Breast epithelium (tissue), 4 donors: ENCODE measurements around the gene DUSP7. TPM values are rescaled to one million over a fixed set of nuclear protein-coding genes. Genes with fewer than 3 reads are reported as not detected.

Source experiments
- DNase-seq, 2 donors: peaks; one replicate each; pipeline ENCODE4 v3.0.0-alpha.2; 2019; ENCODE audit warnings: low spot score in 2 of 2
- H3K27ac ChIP-seq, 2 donors: fragments of 200-600 bp; sonication (generic) in 1 of 2; one replicate each; pipeline ENCODE4 v1.5.1; 2016 to 2019; ENCODE audit warnings: mild to moderate bottlenecking in 1 of 2
- H3K27me3 ChIP-seq, 2 donors: fragments of 200-600 bp; sonication (generic) in 1 of 2; one replicate each; pipeline versions ENCODE4 v1.5.1 to v1.6.0; 2017 to 2019; ENCODE audit warnings: control low read depth in 1 of 2, mild to moderate bottlenecking in 1 of 2
- H3K36me3 ChIP-seq: fragments of 200-600 bp; one replicate; pipeline ENCODE4 v1.5.1; 2019
- H3K4me1 ChIP-seq, 2 donors: fragments of 200-600 bp; sonication (generic); one replicate each; pipeline ENCODE4 v1.5.1; 2016 to 2019; ENCODE audit warnings: control low read depth in 1 of 2
- H3K4me3 ChIP-seq, 3 donors: fragments of 200-600 bp; sonication (generic); 1 replicate in 2 of 3; 2 replicates in 1 of 3; pipeline ENCODE4 v1.5.1; 2016 to 2019; ENCODE audit warnings: mild to moderate bottlenecking in 3 of 3, moderate library complexity in 2 of 3
- H3K9me3 ChIP-seq, 2 donors: fragments of 200-600 bp; sonication (generic) in 1 of 2; one replicate each; pipeline ENCODE4 v1.5.1; 2016 to 2019; ENCODE audit warnings: control low read depth in 1 of 2
- CTCF ChIP-seq, 3 donors: fragments of 450-650 bp; IDR thresholded peaks; one replicate each; pipeline ENCODE4 v1.5.1; 2016 to 2017; ENCODE audit warnings: antibody characterized with exemption in 3 of 3, mild to moderate bottlenecking in 3 of 3, moderate library complexity in 3 of 3
- POLR2A ChIP-seq: fragments of 450-650 bp; IDR thresholded peaks from one replicate; pipeline ENCODE4 v1.6.1; 2016; ENCODE audit warnings: antibody characterized with exemption, mild to moderate bottlenecking, moderate library complexity
- POLR2AphosphoS5 ChIP-seq, 3 donors: sonication (generic); formaldehyde crosslinking; IDR thresholded peaks; one replicate each; pipeline ENCODE4 v1.6.1; 2017; ENCODE audit warnings: antibody characterized with exemption in 3 of 3
- intact Hi-C: fragments of 100-400 bp; cut with DNase I; formaldehyde crosslinking; loops from one replicate; pipeline ENCODE4 v1.15.1; 2023; ENCODE audit warnings: low total_unique reads
- total RNA-seq, 3 donors: library from RNA; depleted of rRNA; stranded (reverse); fragments of >200 nt; gene quantifications; one replicate each; pipeline ENCODE4 v1.1.0, GENCODE V29; 2016

The DUSP7 gene
- total RNA-seq, 3 donors from 2014 or later, result 7.0 to 11.1 (median 8.6) TPM

GRCh38 chr3:52028572-52028971 is 27.8 kb downstream of the DUSP7 start:
- TF ChIP-seq POLR2AphosphoS5 (IDR thresholded peaks at IDR 0.05), result no peak
- TF ChIP-seq POLR2A, result no peak
- no peak for TF ChIP-seq CTCF (IDR thresholded peaks at IDR 0.05)
- Histone ChIP-seq H3K9me3 (no peaks in the 10 kb centered on the region), H3K4me3 (no peak overlapping the region), H3K4me1 (no peaks in the 10 kb centered on the region), H3K36me3 (no peaks in the 10 kb centered on the region), H3K27me3 (no peaks in the 10 kb centered on the region), H3K27ac (no peak overlapping the region)
- intact Hi-C loops, result no loop called here
- DNase-seq, result no peak

GRCh38 chr3:52026041-52026440 is 30.3 kb downstream of the DUSP7 start:
- H3K9me3 ChIP-seq, result no peaks in the 10 kb centered on the region
- H3K27ac ChIP-seq, result no peak overlapping the region
- intact Hi-C loops, result no loop called here
- TF ChIP-seq CTCF (IDR thresholded peaks at IDR 0.05), result no peak
- no peak for TF ChIP-seq POLR2A
- no peak for TF ChIP-seq POLR2AphosphoS5 (IDR thresholded peaks at IDR 0.05)
- no peaks in the 10 kb centered on the region for H3K27me3 ChIP-seq
- no peaks in the 10 kb centered on the region for H3K4me1 ChIP-seq
- no peaks in the 10 kb centered on the region for H3K36me3 ChIP-seq
- no peak overlapping the region for H3K4me3 ChIP-seq
- DNase-seq, result no peak

- H3K27me3 ChIP-seq, result no peaks in the 10 kb centered on the region
- H3K4me3 ChIP-seq, result no peak overlapping the region
- H3K27ac ChIP-seq, result no peak overlapping the region
- intact Hi-C loops, result no loop called here
- no peaks in the 10 kb centered on the region for H3K4me1 ChIP-seq
- no peaks in the 10 kb centered on the region for H3K36me3 ChIP-seq
- TF ChIP-seq CTCF (IDR thresholded peaks at IDR 0.05) (no peak), POLR2AphosphoS5 (IDR thresholded peaks at IDR 0.05) (no peak), POLR2A (no peak)
- no peaks in the 10 kb centered on the region for H3K9me3 ChIP-seq
- no peak for DNase-seq
Measured at GRCh38 chr3:52025453-52025852, 30.9 kb downstream of the DUSP7 start.

GRCh38 chr3:52024765-52025452 is 31.5 kb downstream of the DUSP7 start:
- intact Hi-C loops, result no loop called here
- Histone ChIP-seq H3K36me3 (no peaks in the 10 kb centered on the region), H3K4me1 (no peaks in the 10 kb centered on the region), H3K27me3 (no peaks in the 10 kb centered on the region), H3K27ac (no peak overlapping the region), H3K9me3 (no peaks in the 10 kb centered on the region), H3K4me3 (no peak overlapping the region)
- DNase-seq, result no peak
- no peak for TF ChIP-seq POLR2A
- TF ChIP-seq CTCF (IDR thresholded peaks at IDR 0.05), result no peak
- no peak for TF ChIP-seq POLR2AphosphoS5 (IDR thresholded peaks at IDR 0.05)

GRCh38 chr3:52023860-52024764 is 32.3 kb downstream of the DUSP7 start:
- peak overlapping the region in 1 of 2 donors; percentile 58 for H3K27ac ChIP-seq

More at GRCh38 chr3:52023860-52024764, 32.3 kb downstream of the DUSP7 start:
- intact Hi-C loops, result no loop called here
- H3K9me3 ChIP-seq, result no peaks in the 10 kb centered on the region
- H3K36me3 ChIP-seq, result no peaks in the 10 kb centered on the region
- TF ChIP-seq POLR2A, result no peak
- TF ChIP-seq POLR2AphosphoS5 (IDR thresholded peaks at IDR 0.05), result no peak
- TF ChIP-seq CTCF (IDR thresholded peaks at IDR 0.05), result no peak
- H3K4me3 ChIP-seq, result no peak overlapping the region
- H3K27me3 ChIP-seq, result no peaks in the 10 kb centered on the region
- H3K4me1 ChIP-seq, result no peaks in the 10 kb centered on the region
- no peak for DNase-seq
